Liver (tissue), 9 donors: ENCODE results near the gene PCDH9. TPM values are rescaled to one million over a fixed set of nuclear protein-coding genes. Genes with fewer than 3 reads are reported as not detected.

Experiments used
- DNase-seq: peaks from one replicate; pipeline ENCODE4 v3.0.0-alpha.2; 2017; ENCODE audit warnings: low spot score
- H3K27ac ChIP-seq, 2 donors: one replicate each; pipeline ENCODE4 v1.7.0; 2013; ENCODE audit warnings: inconsistent platforms in 2 of 2, low read length in 2 of 2, control low read depth in 1 of 2, low read depth in 1 of 2, mild to moderate bottlenecking in 1 of 2
- H3K27me3 ChIP-seq, 4 donors: one replicate each; pipeline versions ENCODE4 v1.6.1 to v1.7.0; 2013; ENCODE audit warnings: low read length in 3 of 4, inconsistent platforms in 1 of 4, mild to moderate bottlenecking in 1 of 4, moderate library complexity in 1 of 4; ENCODE audit not compliant: control insufficient read depth in 4 of 4, insufficient read depth in 4 of 4
- H3K36me3 ChIP-seq, 4 donors: one replicate each; pipeline versions ENCODE4 v1.6.1 to v1.7.0; 2013; ENCODE audit warnings: low read length in 3 of 4, mild to moderate bottlenecking in 3 of 4, low read depth in 1 of 4, moderate library complexity in 1 of 4; ENCODE audit not compliant: control insufficient read depth in 4 of 4, insufficient read depth in 3 of 4
- H3K4me1 ChIP-seq, 4 donors: one replicate each; pipeline versions ENCODE4 v1.6.1 to v1.7.0; 2013; ENCODE audit warnings: low read length in 3 of 4, mild to moderate bottlenecking in 3 of 4, moderate library complexity in 1 of 4; ENCODE audit not compliant: control insufficient read depth in 4 of 4, insufficient read depth in 4 of 4
- H3K4me3 ChIP-seq, 3 donors: one replicate each; pipeline versions ENCODE4 v1.6.1 to v1.7.0; 2013; ENCODE audit warnings: low read length in 3 of 3, control low read depth in 1 of 3, low read depth in 1 of 3, mild to moderate bottlenecking in 1 of 3
- H3K9ac ChIP-seq, 2 donors: one replicate each; pipeline ENCODE4 v1.7.0; 2013; ENCODE audit warnings: low read length in 2 of 2, mild to moderate bottlenecking in 2 of 2, moderate library complexity in 2 of 2, control low read depth in 1 of 2, low read depth in 1 of 2
- H3K9me3 ChIP-seq, 4 donors: one replicate each; pipeline versions ENCODE4 v1.6.1 to v1.7.0; 2013; ENCODE audit warnings: low read length in 3 of 4; ENCODE audit not compliant: control insufficient read depth in 4 of 4
- EGR1 ChIP-seq, 2 donors: IDR thresholded peaks; 2 replicates each; pipeline ENCODE4 v1.6.1; 2016 to 2018; ENCODE audit warnings: antibody characterized with exemption in 2 of 2, low read depth in 2 of 2
- FOXA1 ChIP-seq: IDR thresholded peaks from 2 replicates; pipeline ENCODE4 v1.6.1; 2016; ENCODE audit warnings: antibody characterized with exemption
- FOXA2 ChIP-seq: IDR thresholded peaks from 2 replicates; pipeline ENCODE4 v1.6.1; 2016; ENCODE audit warnings: antibody characterized with exemption
- GABPA ChIP-seq, 2 donors: IDR thresholded peaks in 1 of 2; conservative IDR thresholded peaks in 1 of 2; 2 replicates each; pipeline ENCODE4 v1.6.1; 2016; ENCODE audit warnings: antibody characterized with exemption in 2 of 2, mild to moderate bottlenecking in 1 of 2, moderate library complexity in 1 of 2
- HNF4G ChIP-seq: IDR thresholded peaks from 2 replicates; pipeline ENCODE4 v1.6.1; 2016; ENCODE audit warnings: antibody characterized with exemption
- JUND ChIP-seq, 2 donors: IDR thresholded peaks; 2 replicates each; pipeline ENCODE4 v1.6.1; 2016; ENCODE audit warnings: antibody characterized with exemption in 2 of 2
- NR2F2 ChIP-seq: IDR thresholded peaks from 2 replicates; pipeline ENCODE4 v1.6.1; 2016; ENCODE audit warnings: antibody characterized with exemption
- RAD21 ChIP-seq, 2 donors: IDR thresholded peaks; 2 replicates each; pipeline ENCODE4 v1.6.1; 2016; ENCODE audit warnings: antibody characterized with exemption in 2 of 2, mild to moderate bottlenecking in 2 of 2
- RXRA ChIP-seq, 2 donors: IDR thresholded peaks; 2 replicates each; pipeline ENCODE4 v1.6.1; 2017 to 2018; ENCODE audit warnings: antibody characterized with exemption in 2 of 2, mild to moderate bottlenecking in 1 of 2
- TAF1 ChIP-seq: conservative IDR thresholded peaks from 2 replicates; pipeline ENCODE4 v1.6.1; 2016; ENCODE audit warnings: antibody characterized with exemption, mild to moderate bottlenecking
- YY1 ChIP-seq: IDR thresholded peaks from 2 replicates; pipeline ENCODE4 v1.6.1; 2016; ENCODE audit warnings: antibody characterized with exemption, mild to moderate bottlenecking
- WGBS: extraction: QIAGEN DNeasy Blood & Tissue Kit; methylation state at CpG from one replicate; pipeline ENCODE4 v1.1.7; 2013; 5-methylcytosine and 5-hydroxymethylcytosine counted together
- polyA plus RNA-seq, 2 donors: library from polyadenylated mRNA; stranded (reverse) in 1 of 2; unstranded in 1 of 2; fragments of 200-250 nt in 1 of 2; fragments of >200 nt in 1 of 2; fragmentation: Nextera tagmentation in 1 of 2; extraction: Ambion mirVana in 1 of 2; gene quantifications; one replicate each; pipeline versions ENCODE4 v1.2.1 to v1.2.3, GENCODE V29; 2013 to 2015
- total RNA-seq, 2 donors: library from RNA; depleted of rRNA; stranded (reverse); fragments of >200 nt; gene quantifications; one replicate each; pipeline ENCODE4 v1.2.3, GENCODE V29; 2014
- TF ChIP-seq, protein P1 (sequence below): IDR thresholded peaks from 2 replicates; pipeline ENCODE4 v1.6.1; 2016; ENCODE audit warnings: antibody characterized with exemption, mild to moderate bottlenecking
- TF ChIP-seq, protein P2 (sequence below): fragments of 150-350 bp; IDR thresholded peaks from 2 replicates; pipeline ENCODE4 v1.5.1; 2017; ENCODE audit warnings: improper control_type of control experiment, low read depth, low read length; ENCODE audit not compliant: missing input control
- TF ChIP-seq, protein P3 (sequence below): IDR thresholded peaks from 2 replicates; pipeline ENCODE4 v1.6.1; 2016; ENCODE audit warnings: antibody characterized with exemption
- TF ChIP-seq, protein P4 (sequence below): IDR thresholded peaks from 2 replicates; pipeline ENCODE4 v1.6.1; 2016; ENCODE audit warnings: antibody characterized with exemption
- TF ChIP-seq, protein P5 (sequence below): IDR thresholded peaks from 2 replicates; pipeline ENCODE4 v1.6.1; 2016; ENCODE audit warnings: antibody characterized with exemption
- donor health status: healthy.
- donor health status: healthy.
- donor health status: healthy.
- donor health status: healthy.
- donor health status: healthy.

The PCDH9 gene
- total and polyA plus RNA-seq, 4 donors: 0.90 to 4.0 (median 2.2) TPM

DNA sequence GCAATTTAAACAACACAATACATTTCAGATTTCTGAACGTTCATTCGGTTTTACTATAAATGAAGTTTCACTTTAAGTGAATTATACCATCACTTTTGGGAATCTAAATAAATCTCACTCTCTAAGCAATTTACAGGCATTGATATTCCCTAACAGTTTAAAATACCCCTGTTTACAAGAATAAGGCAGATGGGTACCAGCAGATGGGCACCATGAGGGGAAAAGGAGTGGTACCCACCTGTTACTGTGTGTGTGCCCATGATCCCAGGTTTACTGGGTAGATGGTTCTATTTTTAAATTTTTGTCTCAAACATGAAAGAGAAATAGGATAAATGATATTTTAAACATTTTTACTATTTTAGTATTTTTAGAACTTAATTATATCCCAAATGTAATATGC, 212.9 kb downstream of the PCDH9 start (continued):
- TF ChIP-seq, protein P1, sequence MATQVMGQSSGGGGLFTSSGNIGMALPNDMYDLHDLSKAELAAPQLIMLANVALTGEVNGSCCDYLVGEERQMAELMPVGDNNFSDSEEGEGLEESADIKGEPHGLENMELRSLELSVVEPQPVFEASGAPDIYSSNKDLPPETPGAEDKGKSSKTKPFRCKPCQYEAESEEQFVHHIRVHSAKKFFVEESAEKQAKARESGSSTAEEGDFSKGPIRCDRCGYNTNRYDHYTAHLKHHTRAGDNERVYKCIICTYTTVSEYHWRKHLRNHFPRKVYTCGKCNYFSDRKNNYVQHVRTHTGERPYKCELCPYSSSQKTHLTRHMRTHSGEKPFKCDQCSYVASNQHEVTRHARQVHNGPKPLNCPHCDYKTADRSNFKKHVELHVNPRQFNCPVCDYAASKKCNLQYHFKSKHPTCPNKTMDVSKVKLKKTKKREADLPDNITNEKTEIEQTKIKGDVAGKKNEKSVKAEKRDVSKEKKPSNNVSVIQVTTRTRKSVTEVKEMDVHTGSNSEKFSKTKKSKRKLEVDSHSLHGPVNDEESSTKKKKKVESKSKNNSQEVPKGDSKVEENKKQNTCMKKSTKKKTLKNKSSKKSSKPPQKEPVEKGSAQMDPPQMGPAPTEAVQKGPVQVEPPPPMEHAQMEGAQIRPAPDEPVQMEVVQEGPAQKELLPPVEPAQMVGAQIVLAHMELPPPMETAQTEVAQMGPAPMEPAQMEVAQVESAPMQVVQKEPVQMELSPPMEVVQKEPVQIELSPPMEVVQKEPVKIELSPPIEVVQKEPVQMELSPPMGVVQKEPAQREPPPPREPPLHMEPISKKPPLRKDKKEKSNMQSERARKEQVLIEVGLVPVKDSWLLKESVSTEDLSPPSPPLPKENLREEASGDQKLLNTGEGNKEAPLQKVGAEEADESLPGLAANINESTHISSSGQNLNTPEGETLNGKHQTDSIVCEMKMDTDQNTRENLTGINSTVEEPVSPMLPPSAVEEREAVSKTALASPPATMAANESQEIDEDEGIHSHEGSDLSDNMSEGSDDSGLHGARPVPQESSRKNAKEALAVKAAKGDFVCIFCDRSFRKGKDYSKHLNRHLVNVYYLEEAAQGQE: no peak

DNA sequence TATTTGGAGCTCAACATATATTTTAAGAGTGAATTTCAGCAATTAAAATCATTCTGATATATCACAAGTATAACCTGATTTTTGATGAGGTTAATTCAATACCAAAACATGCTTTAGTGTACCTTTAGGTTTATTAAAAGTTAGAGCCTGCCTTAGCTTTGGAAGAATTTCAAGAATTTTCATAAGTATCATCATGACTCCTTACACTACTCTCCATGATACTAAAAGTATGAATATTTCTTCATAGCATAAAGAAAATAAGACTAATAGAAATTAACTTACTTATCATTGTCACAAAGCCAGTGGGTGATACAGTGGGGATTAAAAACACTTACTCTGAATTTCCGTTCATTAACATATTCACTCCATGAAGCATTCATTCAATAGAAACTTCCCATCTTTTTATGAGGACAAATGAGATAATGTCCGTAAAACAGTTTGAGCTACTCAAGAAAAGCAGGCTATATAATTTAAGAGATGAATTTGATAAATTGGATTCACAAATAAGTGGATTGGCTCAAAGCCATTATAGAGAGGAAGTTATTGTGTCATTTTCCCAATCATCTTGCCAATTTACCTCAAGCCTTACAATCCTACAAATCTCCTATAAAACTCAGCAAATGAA, 214.0 kb downstream of the PCDH9 start:
- peaks cover 0 to 4% (median 0%) of the 10 kb centered on the region in 4 donors for H3K27me3 ChIP-seq
- no peak overlapping the region for H3K9ac ChIP-seq
- H3K4me1 ChIP-seq: no peaks in the 10 kb centered on the region
- H3K36me3 ChIP-seq: no peaks in the 10 kb centered on the region
- no peaks in the 10 kb centered on the region for H3K9me3 ChIP-seq
- no peak overlapping the region for H3K27ac ChIP-seq
- TF ChIP-seq GABPA (IDR thresholded peaks at IDR 0.05 in 1 of 2, conservative IDR thresholded peaks at IDR 0.05 in 1 of 2): no peak
- TF ChIP-seq YY1: no peak
- TF ChIP-seq, protein P2, sequence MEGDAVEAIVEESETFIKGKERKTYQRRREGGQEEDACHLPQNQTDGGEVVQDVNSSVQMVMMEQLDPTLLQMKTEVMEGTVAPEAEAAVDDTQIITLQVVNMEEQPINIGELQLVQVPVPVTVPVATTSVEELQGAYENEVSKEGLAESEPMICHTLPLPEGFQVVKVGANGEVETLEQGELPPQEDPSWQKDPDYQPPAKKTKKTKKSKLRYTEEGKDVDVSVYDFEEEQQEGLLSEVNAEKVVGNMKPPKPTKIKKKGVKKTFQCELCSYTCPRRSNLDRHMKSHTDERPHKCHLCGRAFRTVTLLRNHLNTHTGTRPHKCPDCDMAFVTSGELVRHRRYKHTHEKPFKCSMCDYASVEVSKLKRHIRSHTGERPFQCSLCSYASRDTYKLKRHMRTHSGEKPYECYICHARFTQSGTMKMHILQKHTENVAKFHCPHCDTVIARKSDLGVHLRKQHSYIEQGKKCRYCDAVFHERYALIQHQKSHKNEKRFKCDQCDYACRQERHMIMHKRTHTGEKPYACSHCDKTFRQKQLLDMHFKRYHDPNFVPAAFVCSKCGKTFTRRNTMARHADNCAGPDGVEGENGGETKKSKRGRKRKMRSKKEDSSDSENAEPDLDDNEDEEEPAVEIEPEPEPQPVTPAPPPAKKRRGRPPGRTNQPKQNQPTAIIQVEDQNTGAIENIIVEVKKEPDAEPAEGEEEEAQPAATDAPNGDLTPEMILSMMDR: no peak
- TF ChIP-seq, protein P3, sequence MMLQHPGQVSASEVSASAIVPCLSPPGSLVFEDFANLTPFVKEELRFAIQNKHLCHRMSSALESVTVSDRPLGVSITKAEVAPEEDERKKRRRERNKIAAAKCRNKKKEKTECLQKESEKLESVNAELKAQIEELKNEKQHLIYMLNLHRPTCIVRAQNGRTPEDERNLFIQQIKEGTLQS: no peak
- TF ChIP-seq RAD21 (IDR thresholded peaks at IDR 0.05): no peak
- no peak for TF ChIP-seq FOXA1
- TF ChIP-seq, protein P4, sequence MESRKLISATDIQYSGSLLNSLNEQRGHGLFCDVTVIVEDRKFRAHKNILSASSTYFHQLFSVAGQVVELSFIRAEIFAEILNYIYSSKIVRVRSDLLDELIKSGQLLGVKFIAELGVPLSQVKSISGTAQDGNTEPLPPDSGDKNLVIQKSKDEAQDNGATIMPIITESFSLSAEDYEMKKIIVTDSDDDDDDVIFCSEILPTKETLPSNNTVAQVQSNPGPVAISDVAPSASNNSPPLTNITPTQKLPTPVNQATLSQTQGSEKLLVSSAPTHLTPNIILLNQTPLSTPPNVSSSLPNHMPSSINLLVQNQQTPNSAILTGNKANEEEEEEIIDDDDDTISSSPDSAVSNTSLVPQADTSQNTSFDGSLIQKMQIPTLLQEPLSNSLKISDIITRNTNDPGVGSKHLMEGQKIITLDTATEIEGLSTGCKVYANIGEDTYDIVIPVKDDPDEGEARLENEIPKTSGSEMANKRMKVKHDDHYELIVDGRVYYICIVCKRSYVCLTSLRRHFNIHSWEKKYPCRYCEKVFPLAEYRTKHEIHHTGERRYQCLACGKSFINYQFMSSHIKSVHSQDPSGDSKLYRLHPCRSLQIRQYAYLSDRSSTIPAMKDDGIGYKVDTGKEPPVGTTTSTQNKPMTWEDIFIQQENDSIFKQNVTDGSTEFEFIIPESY: no peak
- TF ChIP-seq FOXA2: no peak
- TF ChIP-seq, protein P5, sequence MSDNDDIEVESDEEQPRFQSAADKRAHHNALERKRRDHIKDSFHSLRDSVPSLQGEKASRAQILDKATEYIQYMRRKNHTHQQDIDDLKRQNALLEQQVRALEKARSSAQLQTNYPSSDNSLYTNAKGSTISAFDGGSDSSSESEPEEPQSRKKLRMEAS: no peak
- TF ChIP-seq EGR1 (IDR thresholded peaks at IDR 0.05; ENCODE audit: low read depth in 2 of 2): no peak
- TF ChIP-seq, protein P1: no peak
- TF ChIP-seq HNF4G: no peak
- TF ChIP-seq JUND (IDR thresholded peaks at IDR 0.05): no peak
- no peak for TF ChIP-seq NR2F2
- TF ChIP-seq RXRA (IDR thresholded peaks at IDR 0.05): no peak
- TF ChIP-seq TAF1: no peak
- 91% methylated on average over 2 of the region's 2 CpGs for WGBS
- no peak for DNase-seq
- H3K4me3 ChIP-seq: no peak overlapping the region
